Activated CD8-positive, alpha-beta T cell treated with anti-CD3 and anti-CD28 coated beads for 36 hours (primary cell): Measurements from ENCODE around the gene PDE6D. TPM values are rescaled to one million over a fixed set of nuclear protein-coding genes. Genes with fewer than 3 reads are reported as not detected.

Source experiments
- ATAC-seq: fragments of 200-7000 bp; cut with Tn5 transposase; one replicate; pipeline ENCODE4 v1.10.0; 2021; ENCODE audit warnings: mild to moderate bottlenecking, moderate library complexity
- CTCF ChIA-PET: fragments of 350-600 bp; sonication (Branson Sonifier 250); formaldehyde crosslinking; loops from one replicate; lab custom pipeline; 2021; ENCODE audit warnings: antibody characterized with exemption; lab: Charles Lee
- POLR2A ChIA-PET: fragments of 350-600 bp; sonication (Branson Sonifier 250); formaldehyde crosslinking; loops from one replicate; lab custom pipeline; 2021; ENCODE audit warnings: antibody characterized with exemption; lab: Charles Lee
- DNase-seq: peaks from one replicate; pipeline ENCODE4 v3.0.0-alpha.2; 2020
- H3K27ac Mint-ChIP-seq: one replicate; pipeline ENCODE4 v1.8.0; 2021; ENCODE audit warnings: mild to moderate bottlenecking, mixed read lengths
- H3K27me3 Mint-ChIP-seq: one replicate; pipeline ENCODE4 v1.8.0; 2021; ENCODE audit warnings: mixed read lengths
- H3K36me3 Mint-ChIP-seq: one replicate; pipeline ENCODE4 v1.8.0; 2021; ENCODE audit warnings: low read depth, mixed read lengths
- H3K4me1 Mint-ChIP-seq: one replicate; pipeline ENCODE4 v1.8.0; 2021; ENCODE audit warnings: low read depth, mixed read lengths
- H3K4me3 Mint-ChIP-seq: one replicate; pipeline ENCODE4 v1.8.0; 2021; ENCODE audit warnings: mild to moderate bottlenecking, moderate library complexity, mixed read lengths
- H3K9me3 Mint-ChIP-seq: one replicate; pipeline ENCODE4 v1.8.0; 2021; ENCODE audit warnings: mixed read lengths
- CTCF ChIP-seq: fragments of 200-600 bp; IDR thresholded peaks from one replicate; pipeline ENCODE4 v1.8.0; 2022; ENCODE audit warnings: antibody characterized with exemption, mild to moderate bottlenecking
- intact Hi-C: fragments of 100-400 bp; cut with micrococcal nuclease; formaldehyde crosslinking; loops from one replicate; pipeline ENCODE4 v1.10.0; 2022
- total RNA-seq, 2 experiments: library from RNA; stranded (reverse); gene quantifications; one replicate each; pipeline ENCODE4 v1.2.3, GENCODE V29; 2021

PDE6D gene
- total RNA-seq, 2 experiments from 2014 or later, result 22.8 to 23.5 TPM

- no peaks in the 10 kb centered on the region for H3K27me3 Mint-ChIP-seq
- peaks cover 2% of the 10 kb centered on the region for H3K4me1 Mint-ChIP-seq
- no peak overlapping the region for H3K27ac Mint-ChIP-seq
- peak; percentile 81 for TF ChIP-seq CTCF
- H3K4me3 Mint-ChIP-seq, result no peak overlapping the region
- POLR2A ChIA-PET, result interaction anchor here (1.0 to 1.5 kb wide), 3 partner anchors 11 to 86 kb away, joined by 3 to 7 read pairs (median 3); partner anchors contain the start of gene COPS7B
- ATAC-seq, result peak; percentile 81
- CTCF ChIA-PET, result interaction anchor here (0.6 to 3.5 kb wide), 21 partner anchors 8 to 492 kb away, joined by 3 to 14 read pairs (median 4); partner anchors contain the start of gene COPS7B
- no peaks in the 10 kb centered on the region for H3K9me3 Mint-ChIP-seq
- intact Hi-C loops, result no loop called here
- DNase-seq, result peak; percentile 75
- H3K36me3 Mint-ChIP-seq, result peaks cover 26% of the 10 kb centered on the region
These were observed 19.5 kb upstream of the PDE6D start for GRCh38 chr2:231800493-231801091.

- POLR2A ChIA-PET, result interaction anchor here (1.9 kb wide), 1 partner anchor 10 kb away, joined by 12 read pairs; the partner anchor contains the start of gene COPS7B
- Mint-ChIP-seq H3K4me3 (no peak overlapping the region), H3K27ac (no peak overlapping the region), H3K27me3 (no peaks in the 10 kb centered on the region), H3K9me3 (no peaks in the 10 kb centered on the region), H3K4me1 (peaks cover 2% of the 10 kb centered on the region), H3K36me3 (peaks cover 45% of the 10 kb centered on the region)
- no peak for ATAC-seq
- peak; percentile 17 for TF ChIP-seq CTCF
- no peak for DNase-seq
- intact Hi-C loops, result no loop called here
- CTCF ChIA-PET, result interaction anchor here (0.6 to 2.1 kb wide), 8 partner anchors 16 to 183 kb away, joined by 3 to 6 read pairs (median 4); no protein-coding TSS in a partner anchor
These were observed 14.6 kb upstream of the PDE6D start for GRCh38 chr2:231795525-231796327.

GRCh38 chr2:231794383-231794782, 13.3 kb upstream of the PDE6D start:
- Mint-ChIP-seq H3K4me1 (peaks cover 3% of the 10 kb centered on the region), H3K36me3 (peaks cover 43% of the 10 kb centered on the region), H3K4me3 (no peak overlapping the region), H3K27ac (no peak overlapping the region), H3K27me3 (no peaks in the 10 kb centered on the region), H3K9me3 (no peaks in the 10 kb centered on the region)
- ATAC-seq (no peak), DNase-seq (no peak)
- TF ChIP-seq CTCF, result no peak
- ChIA-PET CTCF (interaction anchor here (0.8 to 1.4 kb wide), 3 partner anchors 10 to 106 kb away, joined by 3 to 5 read pairs (median 3); no protein-coding TSS in a partner anchor), POLR2A (interaction anchor here (0.6 kb wide), 1 partner anchor 216 kb away, joined by 3 read pairs; no protein-coding TSS in a partner anchor)
- intact Hi-C loops, result no loop called here

GRCh38 chr2:231791107-231791506, 10.0 kb upstream of the PDE6D start:
- Mint-ChIP-seq H3K4me3 (no peak overlapping the region), H3K27ac (no peak overlapping the region), H3K9me3 (no peaks in the 10 kb centered on the region), H3K36me3 (peaks cover 29% of the 10 kb centered on the region), H3K27me3 (no peaks in the 10 kb centered on the region), H3K4me1 (peaks cover 19% of the 10 kb centered on the region)
- no peak for TF ChIP-seq CTCF
- ATAC-seq, result no peak
- ChIA-PET CTCF (interaction anchor here (1.0 kb wide), 1 partner anchor 9 kb away, joined by 4 read pairs; no protein-coding TSS in a partner anchor), POLR2A (no interaction called here)
- intact Hi-C loops, result no loop called here
- DNase-seq, result no peak
